GM23338 (cell line): Measurements from ENCODE around the gene CCT5. TPM values are rescaled to one million over a fixed set of nuclear protein-coding genes. Genes with fewer than 3 reads are reported as not detected.

Experiments
- ATAC-seq: fragments of 200-7000 bp; cut with Tn5 transposase; 3 replicates; pipeline ENCODE4 v1.9.1; 2020
- DNase-seq: peaks from one replicate; pipeline ENCODE4 v3.0.0-alpha.2; 2015; ENCODE audit warnings: low spot score
- H2AFZ ChIP-seq: fragments of 200-600 bp; sonication (generic); 2 replicates; pipeline ENCODE4 v1.8.0; 2016; ENCODE audit warnings: antibody characterized with exemption, mild to moderate bottlenecking, moderate library complexity
- H3F3A ChIP-seq: fragments of 200-600 bp; sonication (generic); replicated peaks from 2 replicates; pipeline ENCODE4 v1.8.0; 2017; ENCODE audit warnings: antibody characterized with exemption, mixed run types, low read depth
- H3K27ac ChIP-seq: fragments of 200-600 bp; sonication (generic); 2 replicates; pipeline ENCODE4 v1.6.1; 2016; ENCODE audit warnings: low read depth
- H3K27me3 ChIP-seq: fragments of 200-600 bp; sonication (generic); 2 replicates; pipeline ENCODE4 v1.8.0; 2016; ENCODE audit warnings: mild to moderate bottlenecking, mixed run types, moderate library complexity; ENCODE audit not compliant: insufficient read depth
- H3K36me3 ChIP-seq: fragments of 200-600 bp; sonication (generic); 2 replicates; pipeline ENCODE4 v1.8.0; 2016; ENCODE audit warnings: mild to moderate bottlenecking; ENCODE audit not compliant: insufficient read depth
- H3K4me1 ChIP-seq: fragments of 200-600 bp; sonication (generic); 2 replicates; pipeline ENCODE4 v1.8.0; 2016; ENCODE audit warnings: mild to moderate bottlenecking, moderate library complexity; ENCODE audit not compliant: insufficient read depth
- H3K4me2 ChIP-seq: fragments of 200-600 bp; sonication (generic); 2 replicates; pipeline ENCODE4 v1.7.1; 2017; ENCODE audit warnings: mixed run types
- H3K4me3 ChIP-seq: fragments of 200-600 bp; sonication (generic); 2 replicates; pipeline ENCODE4 v1.6.1; 2016; ENCODE audit warnings: mixed run types
- H3K79me2 ChIP-seq: fragments of 200-600 bp; sonication (generic); replicated peaks from 2 replicates; pipeline ENCODE4 v1.8.0; 2017; ENCODE audit warnings: mild to moderate bottlenecking; ENCODE audit not compliant: insufficient read depth
- H3K9me2 ChIP-seq: fragments of 200-600 bp; sonication (generic); 2 replicates; pipeline ENCODE4 v1.8.0; 2017; ENCODE audit not compliant: insufficient read depth
- H4K20me1 ChIP-seq: fragments of 200-600 bp; sonication (generic); replicated peaks from 2 replicates; pipeline ENCODE4 v1.8.0; 2017; ENCODE audit warnings: mild to moderate bottlenecking; ENCODE audit not compliant: insufficient read depth
- H3K27ac Mint-ChIP-seq: 2 replicates; pipeline ENCODE4 v1.8.0; 2020; ENCODE audit warnings: inconsistent platforms, mild to moderate bottlenecking, moderate library complexity, mixed read lengths
- H3K27me3 Mint-ChIP-seq: 3 replicates; pipeline ENCODE4 v1.8.0; 2022; ENCODE audit warnings: low read depth, mild to moderate bottlenecking, moderate library complexity, mixed read lengths, inconsistent platforms; ENCODE audit not compliant: insufficient read depth, poor library complexity
- H3K36me3 Mint-ChIP-seq: 3 replicates; pipeline ENCODE4 v1.8.0; 2021; ENCODE audit warnings: low read depth, mild to moderate bottlenecking, inconsistent platforms, moderate library complexity, mixed read lengths
- H3K4me1 Mint-ChIP-seq: 3 replicates; pipeline ENCODE4 v1.8.0; 2020; ENCODE audit warnings: mild to moderate bottlenecking, inconsistent platforms, mixed read lengths
- H3K4me3 Mint-ChIP-seq: 3 replicates; pipeline ENCODE4 v1.8.0; 2021; ENCODE audit warnings: moderate library complexity, mild to moderate bottlenecking, inconsistent platforms, mixed read lengths
- H3K9me3 Mint-ChIP-seq: 3 replicates; pipeline ENCODE4 v1.8.0; 2020; ENCODE audit warnings: moderate library complexity, mild to moderate bottlenecking, inconsistent platforms, mixed read lengths
- CTCF ChIP-seq, 2 experiments: fragments of 200-600 bp in 1 of 2; sonication (generic) in 1 of 2; conservative IDR thresholded peaks; 2 replicates each; pipeline versions ENCODE4 v1.5.1 to v1.6.1; 2016 to 2017; ENCODE audit warnings: antibody characterized with exemption in 2 of 2, low read depth in 2 of 2, mild to moderate bottlenecking in 2 of 2, moderate library complexity in 1 of 2
- ETS1 ChIP-seq: IDR thresholded peaks from 2 replicates; pipeline ENCODE4 v1.6.1; 2016; ENCODE audit warnings: antibody characterized with exemption
- EZH2 ChIP-seq: fragments of 200-600 bp; sonication (generic); IDR thresholded peaks from one replicate; pipeline ENCODE4 v1.8.0; 2017; ENCODE audit warnings: antibody characterized with exemption, mild to moderate bottlenecking, low read depth; ENCODE audit not compliant: unreplicated experiment
- EZH2phosphoT487 ChIP-seq: fragments of 200-600 bp; sonication (generic); IDR thresholded peaks from one replicate; pipeline ENCODE4 v1.8.1; 2018; ENCODE audit warnings: antibody characterized with exemption; ENCODE audit not compliant: unreplicated experiment
- NANOG ChIP-seq: IDR thresholded peaks from 2 replicates; pipeline ENCODE4 v1.6.1; 2016; ENCODE audit warnings: antibody characterized with exemption, borderline replicate concordance
- POLR2AphosphoS5 ChIP-seq: IDR thresholded peaks from 2 replicates; pipeline ENCODE4 v1.6.1; 2016; ENCODE audit warnings: antibody characterized with exemption, low read depth
- REST ChIP-seq: IDR thresholded peaks from one replicate; pipeline ENCODE4 v1.6.1; 2018; ENCODE audit warnings: antibody characterized with exemption; ENCODE audit not compliant: unreplicated experiment
- STAT1 ChIP-seq: IDR thresholded peaks from one replicate; pipeline ENCODE4 v1.6.1; 2016; ENCODE audit warnings: antibody characterized with exemption; ENCODE audit not compliant: unreplicated experiment
- polyA plus RNA-seq: library from polyadenylated mRNA; unstranded; fragments of >200 nt; fragmentation: Nextera tagmentation; extraction: Ambion mirVana; gene quantifications from 2 replicates; pipeline ENCODE4 v1.2.1, GENCODE V29; 2016
- total RNA-seq: library from RNA; depleted of rRNA; stranded (reverse); fragments of >200 nt; shearing (Covaris generic); gene quantifications from 2 replicates; pipeline ENCODE4 v1.2.3, GENCODE V29; 2014

Gene CCT5
- total and polyA plus RNA-seq, 2 experiments from 2014 or later, result 576 to 661 TPM

- H3K79me2 ChIP-seq, result 0 out of 2 replicates have a peak, but pooled peaks cover 4% of the 10 kb centered on the region
- peak within 1 kb of the TSS; percentile 39; the same call in 1 of the 2 replicates for H3K27ac Mint-ChIP-seq
- H3K4me1 ChIP-seq, result peaks cover 18% of the 10 kb centered on the region
- peaks cover 11% of the 10 kb centered on the region for H3K36me3 Mint-ChIP-seq
- peak; percentile 55 for TF ChIP-seq POLR2AphosphoS5
- TF ChIP-seq ETS1, result no peak
- no peak for TF ChIP-seq STAT1
- no peak for TF ChIP-seq EZH2phosphoT487
- no peak for TF ChIP-seq CTCF (conservative IDR thresholded peaks at IDR 0.05; ENCODE audit: low read depth in 2 of 2)
- TF ChIP-seq NANOG, result no peak
- H3K27me3 ChIP-seq, result peaks cover 8% of the 10 kb centered on the region
- no peaks in the 10 kb centered on the region; the same call in 1 of the 3 replicates for H3K9me3 Mint-ChIP-seq
- H3K27me3 Mint-ChIP-seq, result peaks cover 12% of the 10 kb centered on the region
- ATAC-seq (peak; percentile 77), DNase-seq (peak; percentile 88)
- peak within 1 kb of the TSS; percentile 88 for H3K4me3 Mint-ChIP-seq
- 0 out of 2 replicates have a peak within 1 kb of the TSS, but pooled peaks have one; percentile 30 for H3K27ac ChIP-seq
- no peaks in the 10 kb centered on the region for H4K20me1 ChIP-seq
- H3K9me2 ChIP-seq, result no peaks in the 10 kb centered on the region
- no peaks in the 10 kb centered on the region; the same call in 1 of the 2 replicates for H3K36me3 ChIP-seq
- peak within 1 kb of the TSS; percentile 96 for H3K4me2 ChIP-seq
- H3K4me3 ChIP-seq, result peak within 1 kb of the TSS; percentile 98
- H3F3A ChIP-seq, result no peaks in the 10 kb centered on the region; the same call in 1 of the 2 replicates
- H2AFZ ChIP-seq, result peak within 1 kb of the TSS; percentile 99
- H3K4me1 Mint-ChIP-seq, result peaks cover 29% of the 10 kb centered on the region
These were observed 57.4 kb downstream of the CCT5 start, which contains the start of gene CMBL for GRCh38 chr5:10307206-10308148. Gene CMBL, minus strand, starts transcription at chr5:10307902. Its CDS starts 17,140 bp downstream, at chr5:10290762.

- DNase-seq, result peak; percentile 43
- Histone ChIP-seq H3K4me2 (no peak overlapping the region), H3K27me3 (peaks cover 8% of the 10 kb centered on the region), H3K9me2 (no peaks in the 10 kb centered on the region), H4K20me1 (no peaks in the 10 kb centered on the region), H3K4me1 (peaks cover 18% of the 10 kb centered on the region), H2AFZ (no peak overlapping the region), H3K4me3 (no peak overlapping the region), H3K27ac (0 out of 2 replicates have a peak overlapping the region, but pooled peaks have one; percentile 30), H3K36me3 (no peaks in the 10 kb centered on the region; the same call in 1 of the 2 replicates), H3F3A (no peaks in the 10 kb centered on the region; the same call in 1 of the 2 replicates), H3K79me2 (0 out of 2 replicates have a peak, but pooled peaks cover 4% of the 10 kb centered on the region)
- H3K27me3 Mint-ChIP-seq, result peaks cover 17% of the 10 kb centered on the region
- peaks cover 29% of the 10 kb centered on the region for H3K4me1 Mint-ChIP-seq
- ATAC-seq, result no peak
- peak overlapping the region; percentile 52; the same call in 2 of the 3 replicates for H3K4me3 Mint-ChIP-seq
- no peak overlapping the region for H3K27ac Mint-ChIP-seq
- no peaks in the 10 kb centered on the region; the same call in 2 of the 3 replicates for H3K9me3 Mint-ChIP-seq
- peaks cover 9% of the 10 kb centered on the region for H3K36me3 Mint-ChIP-seq
- no peak for TF ChIP-seq POLR2AphosphoS5
- TF ChIP-seq EZH2, result no peak
- TF ChIP-seq ETS1, result no peak
- TF ChIP-seq REST, result no peak
- no peak for TF ChIP-seq STAT1
These were observed 58.8 kb downstream of the CCT5 start for GRCh38 chr5:10308844-10309243.
